Left hindlimb (tissue), 1 donor: ENCODE measurements around the gene STPG4.
"Not testable (repeated sequence)": the region's sequence is repeated elsewhere in the genome, so short reads cannot be mapped to it uniquely, and the experiment has no call there.

ENCODE experiments used
- DNase-seq: peaks from one replicate; pipeline ENCODE4 v3.0.0-alpha.2; 2018

STPG4 gene

DNA sequence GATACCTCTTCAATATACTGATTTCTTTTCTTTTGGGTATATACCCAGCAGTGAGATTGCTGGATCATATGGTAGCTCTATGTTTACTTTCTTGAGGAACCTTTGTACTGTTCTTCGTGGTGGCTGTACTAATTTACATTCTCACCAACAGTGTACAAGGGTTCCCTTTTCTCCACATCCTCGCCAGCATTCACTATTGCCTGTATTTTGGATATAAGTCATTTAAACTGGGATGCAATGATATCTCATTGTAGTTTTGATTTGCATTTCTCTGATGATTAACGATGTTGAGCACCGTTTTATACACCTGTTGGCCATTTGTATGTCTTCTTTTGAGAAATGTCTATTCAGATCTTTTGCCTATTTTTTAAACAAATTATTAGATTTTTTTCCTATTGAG lies 30.4 kb downstream of the STPG4 start:
- not testable (repeated sequence) for DNase-seq

- not testable (repeated sequence) for DNase-seq
Measured at GRCh38 chr2:47120424-47120823, 34.7 kb downstream of the STPG4 start.

DNA sequence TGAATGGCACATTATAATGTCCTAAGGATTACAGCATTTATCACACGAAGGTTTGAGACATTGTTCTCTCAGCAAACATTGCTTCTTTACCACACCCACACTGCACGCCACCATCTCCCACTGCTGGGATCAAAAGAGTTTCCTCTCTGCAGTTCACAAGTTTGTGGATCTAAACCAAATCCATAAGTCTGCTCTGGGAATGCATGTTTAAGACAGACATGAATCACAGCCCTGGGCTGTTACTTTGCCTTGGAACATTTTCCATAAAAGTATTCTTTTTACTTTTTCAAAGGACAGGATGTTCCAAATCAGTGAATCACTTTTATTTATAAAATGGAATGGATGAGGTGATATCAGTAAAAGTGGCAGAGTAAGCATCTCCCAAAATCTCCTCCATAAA lies 36.1 kb downstream of the STPG4 start:
- no peak for DNase-seq

GRCh38 chr2:47118581-47118980 lies 36.5 kb downstream of the STPG4 start:
- DNase-seq = no peak

- no peak for DNase-seq
Measured at GRCh38 chr2:47112665-47113435, 42.3 kb downstream of the STPG4 start.

DNA sequence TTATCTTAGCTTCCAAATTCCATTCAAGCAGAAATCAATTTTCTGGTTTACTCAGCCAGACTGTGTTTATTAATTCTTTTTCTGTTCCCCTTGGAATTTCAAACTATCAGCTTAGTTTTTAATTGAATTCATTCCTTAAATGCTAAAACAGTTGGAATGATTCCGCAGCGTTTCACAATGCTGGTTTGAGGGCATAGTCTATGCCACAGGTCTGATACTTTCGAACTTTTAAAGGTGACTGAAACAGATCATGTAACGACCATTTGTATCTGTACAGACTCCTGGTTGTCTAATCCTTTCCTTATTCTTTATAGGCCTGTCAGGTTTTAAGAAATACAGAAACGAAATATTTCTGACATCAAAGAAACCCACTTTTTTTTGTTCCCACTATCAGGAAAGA lies 45.4 kb downstream of the STPG4 start:
- no peak for DNase-seq

DNA sequence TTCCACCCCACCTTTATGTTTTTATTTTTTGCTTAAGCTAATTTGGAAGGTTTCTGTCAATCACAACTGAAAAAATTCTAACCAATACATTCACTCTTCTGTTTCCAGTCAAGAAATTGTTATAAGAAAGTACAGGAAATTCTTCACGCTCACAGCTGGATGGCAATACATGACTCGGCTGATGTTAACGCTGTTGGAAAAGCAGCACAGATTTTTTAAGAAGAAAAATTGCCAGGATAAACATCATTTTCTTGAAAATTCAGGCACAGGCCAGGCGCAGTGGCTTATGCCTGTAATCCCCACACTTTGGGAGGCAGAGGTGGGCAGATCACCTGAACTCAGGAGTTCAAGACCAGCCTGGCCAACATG lies 46.1 kb downstream of the STPG4 start:
- no peak for DNase-seq

DNA sequence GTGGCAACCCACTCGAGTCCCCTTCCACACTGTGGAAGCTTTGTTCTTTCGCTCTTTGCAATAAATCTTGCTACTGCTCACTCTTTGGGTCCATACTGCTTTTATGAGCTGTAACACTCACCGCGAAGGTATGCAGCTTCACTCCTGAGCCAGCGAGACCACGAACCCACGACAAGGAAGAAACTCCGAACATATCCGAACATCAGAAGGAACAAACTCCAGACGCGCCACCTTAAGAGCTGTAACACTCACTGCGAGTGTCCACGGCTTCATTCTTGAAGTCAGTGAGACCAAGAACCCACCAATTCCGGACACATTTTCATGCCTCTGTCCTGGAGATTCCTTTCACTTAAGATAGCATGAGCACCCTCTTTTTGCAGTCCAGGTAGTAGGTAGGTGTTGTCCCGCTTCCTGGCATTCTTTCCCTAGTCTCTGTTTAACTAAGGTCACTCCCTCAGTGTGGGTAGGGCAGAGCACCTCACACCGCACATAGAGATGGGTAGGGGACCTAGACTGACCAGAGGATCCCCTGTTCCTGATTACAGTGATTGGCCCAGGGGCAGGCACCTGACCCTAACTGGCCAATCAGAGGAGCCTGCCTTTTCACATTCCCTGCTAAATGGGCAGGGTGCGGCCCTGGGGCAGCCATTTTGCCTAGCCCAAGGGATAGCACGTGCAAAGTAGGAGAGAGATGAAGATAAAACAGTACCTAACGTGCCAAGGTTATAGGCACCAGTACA lies 46.7 kb downstream of the STPG4 start:
- DNase-seq = not testable (repeated sequence)

GRCh38 chr2:47107201-47107600 lies 47.9 kb downstream of the STPG4 start:
- not testable (repeated sequence) for DNase-seq

- not testable (repeated sequence) for DNase-seq
Measured at GRCh38 chr2:47106231-47106630, 48.9 kb downstream of the STPG4 start.

GRCh38 chr2:47099712-47100111 lies 55.4 kb downstream of the STPG4 start:
- DNase-seq = not testable (repeated sequence)

DNA sequence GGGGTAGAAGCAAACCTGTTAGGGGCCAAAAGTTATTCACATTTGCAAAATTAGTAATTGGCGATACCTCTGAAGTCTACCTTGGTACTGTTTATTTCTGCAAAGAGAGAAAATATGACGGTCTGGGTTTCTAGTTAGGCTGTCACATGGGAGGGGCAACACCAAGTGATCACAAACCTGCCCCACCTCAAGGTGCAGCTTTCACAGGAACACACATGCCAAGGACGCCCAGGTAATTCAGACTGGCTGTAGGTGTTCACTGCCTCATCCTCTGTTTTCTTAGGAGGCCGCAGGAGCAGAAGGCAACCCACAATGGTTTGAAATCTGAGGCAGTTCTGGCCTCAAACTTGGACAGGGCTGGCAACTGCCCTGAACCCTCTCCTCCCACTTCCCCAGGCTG lies 56.2 kb downstream of the STPG4 start:
- DNase-seq = no peak

- no peak for DNase-seq
Measured at GRCh38 chr2:47097563-47097962, 57.5 kb downstream of the STPG4 start.

DNA sequence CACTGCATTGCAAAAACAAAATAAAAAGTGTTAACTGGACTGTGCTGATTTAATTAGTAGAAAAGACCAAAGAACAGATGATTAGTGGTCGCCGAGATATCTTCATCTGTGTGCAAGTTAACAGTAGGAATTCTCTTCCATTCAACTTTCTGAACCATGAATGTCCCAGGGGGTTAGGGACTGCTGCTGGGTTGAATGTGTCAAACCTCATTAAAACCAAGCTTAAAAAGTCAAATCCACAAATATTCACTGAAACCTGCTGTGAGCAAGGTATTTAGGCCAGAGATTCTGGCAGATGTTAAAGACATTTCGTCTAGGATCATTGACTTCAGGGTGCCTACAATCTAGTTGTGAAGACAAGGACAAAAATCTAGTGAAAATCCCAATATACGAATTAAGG lies 58.7 kb downstream of the STPG4 start:
- DNase-seq = no peak

- no peak for DNase-seq
Measured at GRCh38 chr2:47095349-47096020, 59.6 kb downstream of the STPG4 start.

DNA sequence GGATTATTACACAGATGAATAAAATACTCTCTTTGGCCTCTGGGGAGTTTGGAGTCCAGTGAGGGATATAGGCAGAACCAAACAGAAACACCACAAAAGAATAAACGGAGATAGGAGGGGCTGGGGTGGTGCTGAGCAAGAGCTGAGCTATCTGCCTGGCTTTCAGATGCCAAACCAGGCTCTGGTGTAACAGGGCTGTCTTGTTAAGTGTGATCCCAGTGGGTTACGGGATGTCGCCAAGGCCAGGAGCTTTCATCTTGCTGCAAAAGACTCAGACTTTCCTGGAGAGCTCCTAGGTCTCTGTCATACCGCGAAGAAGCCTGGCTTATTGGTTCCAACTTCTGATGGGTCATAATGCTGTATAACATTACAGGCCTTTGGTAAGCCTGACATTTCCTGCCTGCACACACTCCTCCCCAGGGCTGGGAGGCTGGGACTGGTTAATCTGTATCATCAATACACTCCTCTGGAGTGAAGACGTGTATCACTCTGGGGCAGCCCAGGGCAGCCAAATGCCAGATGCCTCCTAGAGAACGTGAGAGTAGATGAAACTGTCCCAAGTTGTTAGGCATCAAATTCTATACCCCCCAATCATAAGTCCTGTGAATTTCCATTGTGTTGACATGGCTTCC lies 60.5 kb downstream of the STPG4 start:
- no peak for DNase-seq

DNA sequence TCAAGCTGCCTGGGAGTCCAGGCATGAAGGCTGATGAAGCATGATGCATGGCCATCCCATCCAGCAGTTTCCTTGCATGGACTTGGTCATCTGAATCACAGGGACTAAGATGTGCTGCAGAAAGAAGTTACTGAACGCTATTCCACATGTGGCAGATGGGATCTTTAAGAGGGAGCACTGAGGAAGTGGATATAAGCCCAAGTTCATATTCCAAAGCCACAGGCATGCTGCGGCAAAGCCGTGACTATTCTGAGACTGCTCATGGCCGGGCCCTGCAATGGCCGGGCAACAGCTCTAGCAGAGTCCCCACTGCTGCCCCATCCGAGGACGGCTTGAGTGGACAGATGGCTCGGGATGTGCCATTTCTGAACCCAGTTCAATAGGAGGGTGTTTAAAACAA lies 61.5 kb downstream of the STPG4 start:
- DNase-seq = no peak

DNA sequence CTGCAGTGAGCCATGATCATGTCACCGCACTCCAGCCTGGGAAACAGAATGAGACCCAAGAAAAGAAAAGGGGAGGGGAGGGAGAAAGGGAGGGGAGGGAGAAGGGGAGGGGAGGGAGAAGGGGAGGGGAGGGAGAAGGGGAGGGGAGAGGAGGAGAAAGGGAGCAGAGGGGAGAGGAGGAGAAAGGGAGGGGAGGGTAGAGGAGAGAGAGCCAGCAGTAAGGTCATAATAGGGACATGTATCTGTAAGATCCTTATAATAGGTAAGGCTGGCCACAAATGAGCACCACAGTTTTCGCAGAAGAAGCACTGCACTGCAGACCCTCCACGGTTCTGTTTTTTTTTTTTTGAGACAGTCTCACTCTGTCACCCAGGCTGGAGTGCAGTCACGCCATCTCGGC lies 62.6 kb downstream of the STPG4 start:
- DNase-seq = no peak

DNA sequence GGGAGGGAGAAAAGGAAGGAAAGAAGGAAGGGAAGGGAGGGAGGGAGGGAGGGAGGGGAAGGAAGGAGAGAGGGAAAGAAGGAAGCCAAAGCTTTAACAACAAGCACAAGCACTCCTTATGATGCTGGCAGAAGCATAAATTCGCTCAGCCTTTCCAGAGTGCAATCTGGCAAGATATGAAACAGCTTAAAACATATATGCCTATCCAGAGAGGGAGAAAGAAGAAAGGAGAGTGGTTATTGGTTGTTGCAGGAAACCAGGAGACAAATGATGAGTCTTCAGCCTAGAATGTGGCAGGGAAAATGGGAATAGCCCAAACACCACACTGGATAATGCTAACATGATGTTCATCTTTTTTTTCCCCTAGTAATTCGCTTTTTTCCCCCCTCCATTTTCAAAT lies 64.0 kb downstream of the STPG4 start:
- no peak for DNase-seq

GRCh38 chr2:47089083-47089464 lies 66.0 kb downstream of the STPG4 start:
- no peak for DNase-seq

DNA sequence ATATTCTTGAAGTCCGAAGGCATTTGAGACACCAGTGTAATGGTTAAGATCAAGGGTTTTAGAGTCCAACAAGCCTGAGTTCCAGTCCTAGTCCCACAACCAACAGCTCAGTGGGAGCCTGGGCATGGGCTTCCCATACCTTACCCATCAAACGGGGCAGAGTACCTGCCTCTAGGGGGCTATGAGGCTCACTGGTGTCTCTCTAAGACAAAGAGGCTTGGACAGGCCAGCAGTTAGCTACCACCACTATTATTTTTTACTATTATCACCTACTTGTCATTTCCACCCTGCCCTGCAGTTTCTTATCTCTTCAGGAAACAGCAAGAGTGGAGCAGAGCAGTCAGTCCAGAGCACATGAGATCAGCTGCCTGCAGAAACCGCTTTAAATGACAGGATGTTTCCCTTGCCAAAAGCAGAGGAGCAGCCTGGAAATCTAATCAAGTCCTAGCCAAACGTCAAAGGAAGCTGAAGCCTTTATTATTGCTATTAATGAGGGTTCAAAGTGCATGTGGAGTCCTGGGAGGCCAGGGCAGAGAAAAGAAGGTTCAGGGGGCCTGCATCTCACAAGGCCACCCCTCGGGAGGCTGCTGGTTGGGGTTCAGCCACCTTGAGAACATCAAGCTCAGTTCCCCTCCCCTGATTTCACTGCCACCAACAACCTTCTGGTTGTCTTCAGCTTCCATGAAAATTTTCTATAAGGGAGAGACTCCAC lies 66.6 kb downstream of the STPG4 start:
- DNase-seq = no peak

- no peak for DNase-seq
Measured at GRCh38 chr2:47087051-47087450, 68.1 kb downstream of the STPG4 start.

DNA sequence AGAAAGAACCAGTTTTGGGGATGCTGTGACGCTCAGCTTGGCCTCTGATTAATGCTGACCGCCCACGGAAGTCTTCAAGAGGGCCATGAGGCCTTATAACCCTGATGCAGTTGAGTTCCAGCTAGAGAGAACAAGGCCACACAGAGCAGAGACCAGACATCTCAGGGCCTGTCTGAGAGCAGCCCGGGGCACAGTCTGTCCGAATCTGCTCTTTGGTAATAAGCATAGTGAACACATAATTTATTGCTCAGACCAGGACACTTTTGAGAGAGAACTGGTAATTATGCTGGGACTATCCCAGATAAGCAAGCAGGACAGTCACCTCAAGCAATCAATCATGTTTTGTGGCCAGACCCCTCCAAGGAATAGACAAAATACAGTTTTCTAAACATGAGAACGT lies 68.5 kb downstream of the STPG4 start:
- DNase-seq = no peak
